Effector memory CD8-positive, alpha-beta T cell (primary cell): ENCODE results near the gene UQCC3.
"Not testable (repeated sequence)": the region's sequence is repeated elsewhere in the genome, so short reads cannot be mapped to it uniquely, and the experiment has no call there.

Experiments
- ATAC-seq: fragments of 150-1000 bp; cut with Tn5 transposase; replicated peaks from 2 replicates; pipeline ENCODE4 v1.10.0; 2021; ENCODE audit warnings: mild to moderate bottlenecking, moderate library complexity
- DNase-seq, 3 experiments: peaks; one replicate each; pipeline ENCODE4 v3.0.0; 2021
- H3K27ac Mint-ChIP-seq, 2 donors: one replicate each; pipeline ENCODE4 v1.8.0; 2022; ENCODE audit warnings: mild to moderate bottlenecking in 2 of 2, mixed read lengths in 2 of 2, moderate library complexity in 2 of 2
- H3K27me3 Mint-ChIP-seq, 2 donors: one replicate each; pipeline ENCODE4 v1.8.0; 2022; ENCODE audit warnings: mixed read lengths in 2 of 2
- H3K36me3 Mint-ChIP-seq: one replicate; pipeline ENCODE4 v1.8.0; 2022; ENCODE audit warnings: mild to moderate bottlenecking, moderate library complexity, mixed read lengths; ENCODE audit not compliant: insufficient read depth
- H3K4me1 Mint-ChIP-seq, 2 donors: one replicate each; pipeline ENCODE4 v1.8.0; 2022; ENCODE audit warnings: low read depth in 2 of 2, mixed read lengths in 2 of 2
- H3K4me3 Mint-ChIP-seq, 2 donors: one replicate each; pipeline ENCODE4 v1.8.0; 2022; ENCODE audit warnings: mild to moderate bottlenecking in 2 of 2, mixed read lengths in 2 of 2, moderate library complexity in 2 of 2
- H3K9me3 Mint-ChIP-seq, 2 donors: one replicate each; pipeline ENCODE4 v1.8.0; 2022; ENCODE audit warnings: mixed read lengths in 2 of 2

Gene UQCC3

DNA sequence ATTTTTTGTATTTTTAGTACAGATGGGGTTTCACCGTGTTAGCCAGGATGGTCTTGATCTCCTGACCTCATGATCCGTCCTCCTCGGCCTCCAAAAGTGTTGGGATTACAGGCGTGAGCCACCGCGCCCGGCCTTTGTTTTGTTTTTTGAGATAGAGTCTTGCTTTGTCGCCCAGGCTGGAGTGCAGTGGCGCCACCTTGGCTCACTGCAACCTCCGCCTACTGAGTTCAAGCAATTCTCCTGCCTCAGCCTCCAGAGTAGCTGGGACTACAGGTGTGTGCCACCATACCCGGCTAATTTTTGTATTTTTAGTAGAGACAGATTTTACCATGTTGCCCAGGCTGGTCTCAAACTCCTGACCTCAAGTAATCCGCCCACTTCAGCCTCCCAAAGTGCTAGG, 21.2 kb upstream of the UQCC3 start:
- ATAC-seq, H3K27me3 Mint-ChIP-seq, H3K9me3 Mint-ChIP-seq, H3K4me3 Mint-ChIP-seq, DNase-seq: not testable (repeated sequence)
- Mint-ChIP-seq H3K4me1 (peaks cover 17 to 25% of the 10 kb centered on the region in 2 donors), H3K36me3 (peaks cover 43% of the 10 kb centered on the region), H3K27ac (peak overlapping the region in 1 of 2 donors; percentile 49)

DNA sequence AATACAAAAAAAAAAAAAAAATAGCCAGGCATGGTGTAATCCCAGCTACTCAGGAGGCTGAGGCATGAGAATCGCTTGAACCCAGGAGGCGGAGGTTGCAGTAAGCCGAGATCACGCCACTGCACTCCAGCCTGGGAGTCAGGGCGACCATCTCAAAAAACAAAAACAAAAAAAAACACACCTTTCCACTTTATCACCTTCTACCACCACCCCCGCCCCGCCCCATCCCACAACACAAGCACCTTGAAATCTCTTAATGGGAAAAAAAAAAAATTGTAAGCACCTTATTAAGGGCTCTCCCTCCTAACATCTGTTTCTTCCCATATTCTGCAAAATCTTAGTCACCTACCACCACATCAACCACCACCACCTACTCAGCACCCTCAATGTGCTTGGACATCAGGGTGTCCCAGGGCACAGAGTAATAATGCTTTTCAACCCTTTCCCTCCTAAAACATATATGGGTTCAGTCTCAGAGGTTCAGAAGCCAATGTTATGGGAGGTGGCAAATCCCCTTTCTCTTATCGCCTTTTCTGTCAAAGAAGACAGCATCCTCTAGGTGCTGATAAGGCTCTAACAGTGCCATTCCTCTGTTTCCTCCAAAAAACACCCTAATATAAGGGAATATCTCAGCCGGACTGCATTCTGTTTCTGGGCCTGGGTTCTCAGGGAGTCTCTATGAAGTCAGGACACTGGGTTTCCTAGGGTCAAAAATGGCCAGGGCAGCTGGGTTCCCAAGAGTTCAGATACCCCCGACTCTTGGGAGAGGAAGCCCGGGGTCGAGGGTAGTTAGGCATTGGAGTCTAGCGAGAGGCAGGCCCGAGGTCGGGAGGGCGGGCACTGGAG, 19.1 kb upstream of the UQCC3 start:
- peaks cover 12 to 20% of the 10 kb centered on the region in 2 donors for H3K4me1 Mint-ChIP-seq
- H3K27me3 Mint-ChIP-seq, result no peaks in the 10 kb centered on the region
- ATAC-seq (peak; percentile 3), DNase-seq (peak in 1 of 3 experiments; percentile 28)
- no peaks in the 10 kb centered on the region for H3K9me3 Mint-ChIP-seq
- peaks cover 33% of the 10 kb centered on the region for H3K36me3 Mint-ChIP-seq
- H3K4me3 Mint-ChIP-seq, result peak overlapping the region; percentile 93 to 95
- peak overlapping the region; percentile 97 to 99 for H3K27ac Mint-ChIP-seq

DNA sequence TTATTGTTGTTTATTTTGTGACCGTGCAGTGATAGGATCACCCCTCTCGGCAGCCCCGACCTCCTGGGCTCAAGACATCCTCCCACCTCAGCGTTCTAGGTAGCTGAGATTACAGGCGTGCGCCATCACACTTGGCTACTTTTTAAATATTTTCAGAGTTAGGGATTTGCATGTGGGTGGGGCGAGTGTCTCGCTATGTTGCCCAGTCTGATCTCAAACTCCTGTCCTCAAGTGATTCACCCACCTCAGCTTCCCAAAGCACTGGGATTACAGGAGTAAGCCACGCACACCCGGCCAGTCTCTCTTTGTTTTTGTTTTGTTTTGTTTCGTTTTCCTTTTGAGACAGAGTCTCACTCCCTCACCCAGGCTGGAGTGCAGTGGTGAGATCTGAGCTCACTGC, 17.2 kb upstream of the UQCC3 start:
- peak overlapping the region; percentile 56 to 93 for H3K4me3 Mint-ChIP-seq
- DNase-seq (no peak), ATAC-seq (no peak)
- peaks cover 12 to 20% of the 10 kb centered on the region in 2 donors for H3K4me1 Mint-ChIP-seq
- H3K27ac Mint-ChIP-seq, result peak overlapping the region; percentile 97 to 99
- H3K9me3 Mint-ChIP-seq, result no peaks in the 10 kb centered on the region
- H3K27me3 Mint-ChIP-seq, result no peaks in the 10 kb centered on the region
- peaks cover 30% of the 10 kb centered on the region for H3K36me3 Mint-ChIP-seq

DNA sequence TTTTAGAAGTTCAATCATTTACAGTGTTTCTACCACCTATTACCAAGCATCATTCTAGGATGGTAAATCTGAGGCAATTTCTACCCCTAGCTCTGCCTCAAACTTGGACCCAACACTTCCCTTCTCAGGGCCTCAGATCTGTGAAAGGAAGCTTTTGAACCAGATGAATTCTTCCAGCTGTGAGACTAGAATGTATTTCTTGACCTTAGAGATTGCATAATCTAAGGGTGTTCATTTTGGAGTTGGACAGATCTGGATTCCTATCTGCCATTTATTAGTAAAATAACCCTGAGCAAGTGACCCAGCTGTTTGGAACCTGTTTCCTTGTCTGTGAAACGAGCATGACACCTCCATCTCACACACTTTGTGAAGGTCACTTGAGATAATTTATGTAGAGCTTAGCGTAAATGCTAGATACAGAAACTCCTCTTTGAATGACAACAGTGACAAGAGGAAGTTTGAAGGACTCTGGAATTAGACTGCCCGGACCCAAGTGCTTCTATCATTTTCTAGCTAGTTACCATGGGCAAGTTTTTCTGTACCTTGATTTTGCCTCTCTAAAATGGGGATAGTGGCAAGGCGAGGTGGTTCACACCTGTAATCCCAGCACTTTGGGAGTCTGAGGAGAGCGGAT, 14.6 kb upstream of the UQCC3 start:
- H3K9me3 Mint-ChIP-seq, result no peaks in the 10 kb centered on the region
- DNase-seq, result no peak
- H3K36me3 Mint-ChIP-seq, result peaks cover 38% of the 10 kb centered on the region
- no peak overlapping the region for H3K4me3 Mint-ChIP-seq
- no peaks in the 10 kb centered on the region for H3K27me3 Mint-ChIP-seq
- no peak overlapping the region for H3K27ac Mint-ChIP-seq
- ATAC-seq, result no peak
- peaks cover 12% of the 10 kb centered on the region in 2 donors for H3K4me1 Mint-ChIP-seq

DNA sequence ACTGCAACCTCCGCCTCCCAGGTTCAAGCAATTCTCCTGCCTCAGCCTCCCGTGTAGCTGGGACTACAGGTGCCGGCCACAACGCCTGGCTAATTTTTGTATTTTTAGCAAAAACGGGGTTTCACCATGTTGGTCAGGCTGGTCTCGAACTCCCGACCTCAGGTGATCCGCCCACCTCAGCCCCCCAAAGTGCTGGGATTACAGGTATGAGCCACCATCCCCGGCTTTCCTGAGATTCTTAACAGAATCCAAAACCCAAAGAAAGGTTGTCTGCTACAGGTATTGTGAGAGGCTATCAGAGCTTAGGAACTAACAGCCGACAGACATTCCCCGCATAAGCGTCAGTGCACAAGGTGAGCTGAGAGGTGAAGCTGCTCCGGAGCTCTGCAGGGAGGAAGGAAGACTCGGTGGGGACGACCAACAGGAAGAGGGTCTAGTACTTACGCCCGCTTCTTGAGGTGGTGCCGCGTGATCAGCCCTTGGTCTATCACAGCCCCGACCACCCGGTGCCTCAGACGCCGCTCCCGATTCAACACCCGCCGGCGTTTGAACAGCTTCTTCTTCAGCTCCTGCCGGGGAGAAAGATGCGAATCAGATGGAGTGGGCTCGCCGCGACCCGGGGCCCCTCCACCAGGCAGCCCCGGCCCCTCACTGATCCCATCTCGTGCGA, 6.9 kb upstream of the UQCC3 start:
- H3K27ac Mint-ChIP-seq, result peak overlapping the region; percentile 96 to 98

DNA sequence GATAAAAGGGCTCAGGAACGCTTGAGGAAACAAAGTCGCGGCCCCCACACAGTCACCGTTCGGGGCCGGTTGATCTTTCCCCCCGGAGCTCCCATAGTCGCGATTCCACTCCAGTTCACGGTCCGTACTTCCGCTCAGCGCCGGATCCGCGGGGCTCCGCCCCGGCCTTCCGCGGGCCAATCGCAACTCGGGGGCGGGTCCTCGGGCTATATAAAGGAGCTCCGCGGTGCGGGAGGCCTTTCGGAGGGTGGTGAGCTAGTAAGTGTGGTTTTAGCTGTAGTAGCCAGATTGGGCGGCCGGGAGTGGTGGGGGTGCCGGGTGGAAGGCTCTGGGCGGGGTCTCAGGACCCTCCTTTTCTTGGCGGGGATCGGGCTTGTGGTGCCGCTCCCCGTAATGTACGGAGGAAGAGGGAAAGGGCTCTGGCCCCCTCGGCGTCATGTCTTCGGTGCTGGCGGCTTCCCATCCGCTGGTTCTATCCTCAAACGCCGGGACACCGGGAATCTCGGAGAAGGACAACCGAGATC, 6.3 kb upstream of the UQCC3 start, which contains the start of the genes C11orf98 and CSKMT:
Gene C11orf98, minus strand, starts transcription at position 136 of the 524 bp plus-strand sequence. Its CDS starts 41 bp downstream, at position 95.
Gene CSKMT, plus strand, starts transcription at position 238 of the 524 bp plus-strand sequence. CDS start 568 bp downstream, outside the sequence.
- DNase-seq (peak; percentile 96 to 97 (median 97)), ATAC-seq (peak; percentile 88)
- H3K9me3 Mint-ChIP-seq, result no peaks in the 10 kb centered on the region
- peaks cover 17 to 28% of the 10 kb centered on the region in 2 donors for H3K4me1 Mint-ChIP-seq
- H3K27me3 Mint-ChIP-seq, result no peaks in the 10 kb centered on the region
- H3K4me3 Mint-ChIP-seq, result peak within 1 kb of the TSS; percentile 95 to 96
- H3K36me3 Mint-ChIP-seq, result peaks cover 39% of the 10 kb centered on the region
- peak within 1 kb of the TSS; percentile 96 to 98 for H3K27ac Mint-ChIP-seq

More for the DNA sequence above, 6.9 kb upstream of the UQCC3 start:
- DNase-seq (peak in 2 of 3 experiments; percentile 39 to 46), ATAC-seq (peak; percentile 45)
- Mint-ChIP-seq H3K4me3 (peak overlapping the region; percentile 95 to 96), H3K36me3 (peaks cover 39% of the 10 kb centered on the region), H3K27me3 (no peaks in the 10 kb centered on the region), H3K4me1 (peaks cover 17 to 27% of the 10 kb centered on the region in 2 donors), H3K9me3 (no peaks in the 10 kb centered on the region)

DNA sequence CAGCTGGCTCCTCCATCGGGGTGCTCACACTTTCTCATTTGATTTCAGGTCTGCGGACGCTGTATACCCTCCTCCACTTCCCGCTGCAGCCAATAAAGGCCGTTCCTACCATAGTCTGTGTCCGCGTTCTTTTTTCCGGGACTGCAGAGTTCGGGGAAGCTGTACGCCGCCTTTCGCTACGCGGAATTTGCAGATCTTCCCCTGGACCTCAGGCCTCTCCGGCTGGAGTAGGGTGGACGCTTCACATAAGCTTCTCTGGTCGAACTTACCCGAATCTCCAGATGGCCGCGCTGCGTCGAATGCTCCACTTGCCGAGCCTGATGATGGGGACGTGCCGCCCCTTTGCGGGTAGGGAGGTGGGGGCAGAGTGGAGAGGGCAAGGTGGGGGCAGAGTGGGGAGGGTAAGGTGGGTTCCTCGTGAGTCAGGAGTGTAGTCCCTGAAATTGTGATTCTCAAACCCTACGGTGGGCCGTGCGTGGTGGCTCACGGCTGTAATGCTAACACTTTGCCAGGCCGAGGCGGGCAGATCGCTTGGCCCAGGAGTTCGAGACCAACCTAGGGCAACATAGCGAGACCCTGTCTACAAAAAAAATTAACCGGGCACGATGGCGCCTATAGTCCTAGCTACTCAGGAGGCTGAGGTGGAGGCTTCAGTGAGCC, 5.7 kb upstream of the UQCC3 start:
- H3K4me3 Mint-ChIP-seq, result peak overlapping the region; percentile 95 to 96
- no peaks in the 10 kb centered on the region for H3K27me3 Mint-ChIP-seq
- peak; percentile 54 for ATAC-seq
- peak; percentile 53 to 59 (median 54) for DNase-seq
- H3K36me3 Mint-ChIP-seq, result peaks cover 39% of the 10 kb centered on the region
- peak overlapping the region; percentile 96 to 98 for H3K27ac Mint-ChIP-seq
- no peaks in the 10 kb centered on the region for H3K9me3 Mint-ChIP-seq
- H3K4me1 Mint-ChIP-seq, result peaks cover 19 to 33% of the 10 kb centered on the region in 2 donors

DNA sequence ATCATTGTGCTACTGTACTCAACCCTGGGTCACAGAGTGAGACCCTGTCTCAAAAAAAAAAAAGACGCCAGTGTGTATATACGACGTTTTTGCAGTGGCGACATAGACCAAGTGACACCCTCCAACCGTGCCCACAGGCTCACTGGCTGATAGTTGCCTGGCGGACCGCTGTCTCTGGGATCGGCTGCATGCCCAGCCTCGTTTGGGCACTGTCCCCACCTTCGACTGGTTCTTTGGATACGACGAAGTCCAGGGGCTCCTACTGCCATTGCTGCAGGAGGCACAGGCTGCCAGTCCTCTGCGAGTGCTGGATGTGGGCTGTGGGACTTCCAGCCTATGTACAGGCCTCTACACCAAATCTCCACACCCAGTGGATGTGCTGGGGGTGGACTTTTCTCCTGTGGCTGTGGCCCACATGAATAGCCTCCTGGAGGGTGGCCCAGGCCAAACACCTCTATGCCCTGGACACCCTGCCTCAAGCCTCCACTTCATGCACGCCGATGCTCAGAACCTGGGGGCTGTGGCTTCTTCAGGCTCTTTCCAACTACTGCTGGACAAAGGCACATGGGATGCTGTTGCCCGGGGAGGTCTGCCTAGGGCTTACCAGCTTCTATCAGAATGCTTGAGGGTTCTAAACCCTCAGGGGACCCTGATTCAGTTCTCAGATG, 5.1 kb upstream of the UQCC3 start:
- Mint-ChIP-seq H3K9me3 (no peaks in the 10 kb centered on the region), H3K36me3 (peaks cover 33% of the 10 kb centered on the region), H3K4me1 (peaks cover 23 to 39% of the 10 kb centered on the region in 2 donors), H3K27me3 (no peaks in the 10 kb centered on the region), H3K4me3 (peak overlapping the region; percentile 95 to 96), H3K27ac (peak overlapping the region; percentile 96 to 98)
- no peak for ATAC-seq
- no peak for DNase-seq

DNA sequence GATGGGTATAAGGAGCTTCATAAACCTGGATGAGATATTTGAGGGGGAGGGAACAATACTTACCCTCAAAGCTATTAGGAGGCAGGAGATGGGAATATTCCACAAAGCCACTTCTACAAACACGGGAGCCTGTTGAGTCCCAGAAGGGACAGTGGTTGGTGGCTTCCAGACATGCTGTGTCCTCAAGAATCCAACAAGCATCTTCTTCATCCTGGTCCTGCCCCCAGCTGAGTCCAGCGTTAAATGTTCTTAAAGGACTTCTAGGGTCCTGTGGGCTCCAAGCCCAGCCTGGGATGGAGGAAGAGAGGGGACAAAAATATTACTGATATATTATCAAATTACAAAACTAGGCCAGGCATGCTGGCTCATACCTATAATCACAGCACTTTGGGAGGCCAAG, 4.0 kb upstream of the UQCC3 start:
- H3K27ac Mint-ChIP-seq, result no peak overlapping the region

DNA sequence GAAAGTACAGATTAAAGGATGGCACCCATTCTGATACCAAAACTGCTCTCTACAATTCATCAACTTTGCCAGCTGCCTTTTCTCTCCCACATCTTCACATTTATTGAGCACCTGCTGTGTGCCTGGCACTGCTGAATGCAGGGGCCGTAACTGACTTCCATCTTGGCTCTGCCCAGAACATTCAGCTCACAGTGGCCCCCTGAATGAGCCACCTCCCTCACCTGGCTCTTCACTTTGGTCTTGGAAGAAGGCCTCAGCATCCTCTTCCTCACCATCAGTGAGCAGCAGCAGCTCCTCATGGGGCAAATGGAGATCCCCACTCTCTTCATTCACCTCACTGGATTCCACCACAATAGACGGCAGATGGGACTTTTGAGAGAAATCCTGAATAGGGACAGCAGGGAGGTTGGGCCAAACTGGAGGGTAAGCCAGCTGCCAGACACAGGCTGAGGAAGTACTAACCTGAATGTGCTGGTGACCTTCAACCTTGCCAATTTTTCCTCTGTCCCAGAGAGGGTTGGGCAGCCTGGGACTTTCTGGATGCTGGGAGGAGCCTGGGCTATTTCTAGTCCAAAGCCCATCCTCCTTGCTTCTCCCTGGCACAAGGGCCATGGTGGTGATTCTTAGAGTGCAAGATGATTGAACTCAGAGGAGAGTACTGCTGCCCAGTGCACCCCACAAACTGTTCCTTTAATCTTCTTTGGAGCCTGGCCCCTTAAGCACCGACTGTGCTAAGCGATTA, 1.9 kb upstream of the UQCC3 start:
- DNase-seq (no peak), ATAC-seq (no peak)
- Mint-ChIP-seq H3K9me3 (no peaks in the 10 kb centered on the region), H3K36me3 (peaks cover 38% of the 10 kb centered on the region), H3K27ac (no peak overlapping the region), H3K27me3 (no peaks in the 10 kb centered on the region), H3K4me3 (peak overlapping the region in 1 of 2 donors; percentile 99), H3K4me1 (peaks cover 28 to 51% of the 10 kb centered on the region in 2 donors)

More for the DNA sequence above, 4.0 kb upstream of the UQCC3 start:
- H3K27me3 Mint-ChIP-seq, result no peaks in the 10 kb centered on the region
- H3K9me3 Mint-ChIP-seq, result no peaks in the 10 kb centered on the region
- H3K36me3 Mint-ChIP-seq, result peaks cover 39% of the 10 kb centered on the region
- H3K4me3 Mint-ChIP-seq, result peak overlapping the region in 1 of 2 donors; percentile 95
- no peak for ATAC-seq
- no peak for DNase-seq
- H3K4me1 Mint-ChIP-seq, result peaks cover 28 to 49% of the 10 kb centered on the region in 2 donors

DNA sequence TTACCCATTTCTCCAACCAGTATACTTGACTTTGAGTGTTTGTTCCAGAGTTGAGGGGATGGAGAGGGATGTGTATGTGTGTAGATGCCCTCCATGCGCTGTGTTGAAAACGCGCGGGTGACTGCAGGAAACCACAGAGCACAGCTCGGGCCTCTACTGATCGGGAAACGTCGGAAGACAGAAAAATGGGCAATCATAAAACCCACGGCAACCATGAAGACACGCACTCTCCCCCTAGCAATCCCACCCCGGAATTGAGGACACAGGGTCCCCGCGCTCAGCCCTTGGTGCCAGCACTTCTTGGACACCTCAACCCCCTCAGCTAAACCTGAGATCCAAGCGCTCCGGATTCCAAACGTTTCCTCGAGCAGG, 251 bp upstream of the UQCC3 start:
- ATAC-seq (peak; percentile 40), DNase-seq (peak in 1 of 3 experiments; percentile 28)
- H3K36me3 Mint-ChIP-seq, result peaks cover 38% of the 10 kb centered on the region
- peaks cover 21 to 47% of the 10 kb centered on the region in 2 donors for H3K4me1 Mint-ChIP-seq
- no peaks in the 10 kb centered on the region for H3K27me3 Mint-ChIP-seq
- H3K4me3 Mint-ChIP-seq, result peak overlapping the region; percentile 97 to 99
- H3K27ac Mint-ChIP-seq, result peak overlapping the region; percentile 95
- no peaks in the 10 kb centered on the region for H3K9me3 Mint-ChIP-seq

DNA sequence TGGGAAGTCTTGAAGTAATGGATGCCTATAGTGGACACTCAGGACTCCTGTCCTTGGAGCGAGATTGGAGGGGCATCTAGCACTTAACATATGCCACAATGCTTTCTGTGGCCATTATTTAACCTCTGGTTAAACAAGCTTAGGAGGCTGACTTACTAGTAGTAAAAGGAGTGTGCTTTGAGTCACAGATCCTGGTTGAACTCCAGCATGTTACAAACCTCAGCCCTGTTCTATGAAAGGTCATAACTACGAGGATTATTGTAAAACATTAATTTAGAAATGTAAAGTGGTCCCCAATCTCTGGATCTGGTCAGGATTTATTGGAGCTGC, 1.7 kb downstream of the UQCC3 start:
- DNase-seq (no peak), ATAC-seq (no peak)
- Mint-ChIP-seq H3K27me3 (no peaks in the 10 kb centered on the region), H3K36me3 (peaks cover 53% of the 10 kb centered on the region), H3K9me3 (no peaks in the 10 kb centered on the region), H3K27ac (peak overlapping the region in 1 of 2 donors; percentile 95), H3K4me3 (peak overlapping the region; percentile 97 to 99), H3K4me1 (peaks cover 31 to 50% of the 10 kb centered on the region in 2 donors)
